GM12878 (cell line): ENCODE measurements around the gene GCC1.
"Not testable (repeated sequence)": the region's sequence is repeated elsewhere in the genome, so short reads cannot be mapped to it uniquely, and the experiment has no call there.

ENCODE experiments used
- HDAC6 ChIP-seq: fragments of 200-600 bp; sonication (generic); IDR thresholded peaks from one replicate; pipeline ENCODE4 v1.8.0; 2017; ENCODE audit warnings: antibody characterized with exemption; ENCODE audit not compliant: unreplicated experiment
- JUNB ChIP-seq: IDR thresholded peaks from 2 replicates; pipeline ENCODE4 v1.6.1; 2016; ENCODE audit warnings: antibody characterized with exemption, mild to moderate bottlenecking
- JUND ChIP-seq: IDR thresholded peaks from 2 replicates; pipeline ENCODE4 v1.6.1; 2012; ENCODE audit warnings: low read depth, mild to moderate bottlenecking, low read length, improper control_type of control experiment, moderate library complexity

DNA sequence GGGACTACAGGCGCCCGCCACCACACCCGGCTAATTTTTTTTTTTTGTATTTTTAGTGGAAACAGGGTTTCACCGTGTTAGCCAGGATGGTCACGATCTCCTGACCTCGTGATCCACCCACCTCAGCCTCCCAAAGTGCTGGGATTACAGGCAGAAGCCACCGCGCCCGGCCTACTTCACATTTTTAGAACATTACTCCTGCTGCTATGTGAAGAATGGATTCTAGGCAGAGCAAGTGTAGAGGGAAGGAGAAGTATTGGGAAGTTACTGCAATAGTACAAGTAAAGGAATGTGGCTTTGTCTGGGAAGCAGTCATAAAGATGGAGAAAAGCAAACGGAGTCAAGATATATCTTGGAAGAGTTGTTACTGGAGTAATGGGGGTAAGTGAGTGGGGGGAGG, 44.9 kb downstream of the GCC1 start:
- TF ChIP-seq HDAC6, JUNB, JUND: not testable (repeated sequence)
